ENCODE results near the gene KLHL33. TPM values are rescaled to one million over a fixed set of nuclear protein-coding genes. Genes with fewer than 3 reads are reported as not detected.
A peak's percentile ranks its signal among the peaks of the same experiment; 100 is the strongest.

The KLHL33 gene
- total and polyA plus RNA-seq, 8 donors = under 0.01 to 4.3 (median 0.06) TPM; not detected in 3

DNA sequence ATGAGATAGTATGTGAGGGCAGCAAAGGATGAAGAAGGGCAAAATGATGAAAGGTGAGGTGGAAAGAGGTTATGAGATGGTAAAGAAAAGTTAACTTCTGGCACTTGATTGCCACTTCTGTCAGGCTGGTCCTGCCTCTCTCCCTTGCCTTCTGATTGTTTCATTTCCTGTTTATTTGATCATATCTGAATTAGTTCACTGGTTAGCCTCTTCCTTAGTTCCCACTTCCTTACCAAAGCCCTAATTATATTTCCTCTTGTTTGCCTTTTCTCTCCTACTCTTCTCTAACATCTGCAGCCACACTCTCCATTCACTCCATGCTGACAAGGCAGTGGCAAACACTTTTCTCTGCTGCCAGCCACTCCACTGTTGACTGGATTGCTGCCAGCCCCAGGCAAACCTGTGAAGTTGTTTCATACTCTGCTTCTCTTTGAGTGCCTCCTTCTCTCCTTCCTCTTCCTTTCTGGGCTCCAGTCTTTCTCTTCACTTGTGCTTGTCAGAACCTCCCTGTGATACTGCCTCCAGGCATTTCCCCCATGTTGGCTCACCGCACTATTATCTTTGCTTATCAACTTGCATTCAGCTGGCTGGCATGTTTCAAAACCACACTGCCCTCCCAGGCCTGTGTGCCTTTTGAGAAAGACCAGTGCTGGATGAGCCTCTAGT lies 41.4 kb upstream of the KLHL33 start:
- WGBS, 5 donors = 17 to 50% (median 23%) methylated on average over 1 of the region's 1 CpG
- peak; percentile 56 to 73 for DNase-seq
- no peak overlapping the region for H3K4me3 ChIP-seq
- peak overlapping the region; percentile 37 to 72 (median 57) for H3K27ac ChIP-seq
- peak in 1 of 3 donors; percentile 47 for TF ChIP-seq POLR2AphosphoS5 (IDR thresholded peaks at IDR 0.05)
- TF ChIP-seq, protein P1, sequence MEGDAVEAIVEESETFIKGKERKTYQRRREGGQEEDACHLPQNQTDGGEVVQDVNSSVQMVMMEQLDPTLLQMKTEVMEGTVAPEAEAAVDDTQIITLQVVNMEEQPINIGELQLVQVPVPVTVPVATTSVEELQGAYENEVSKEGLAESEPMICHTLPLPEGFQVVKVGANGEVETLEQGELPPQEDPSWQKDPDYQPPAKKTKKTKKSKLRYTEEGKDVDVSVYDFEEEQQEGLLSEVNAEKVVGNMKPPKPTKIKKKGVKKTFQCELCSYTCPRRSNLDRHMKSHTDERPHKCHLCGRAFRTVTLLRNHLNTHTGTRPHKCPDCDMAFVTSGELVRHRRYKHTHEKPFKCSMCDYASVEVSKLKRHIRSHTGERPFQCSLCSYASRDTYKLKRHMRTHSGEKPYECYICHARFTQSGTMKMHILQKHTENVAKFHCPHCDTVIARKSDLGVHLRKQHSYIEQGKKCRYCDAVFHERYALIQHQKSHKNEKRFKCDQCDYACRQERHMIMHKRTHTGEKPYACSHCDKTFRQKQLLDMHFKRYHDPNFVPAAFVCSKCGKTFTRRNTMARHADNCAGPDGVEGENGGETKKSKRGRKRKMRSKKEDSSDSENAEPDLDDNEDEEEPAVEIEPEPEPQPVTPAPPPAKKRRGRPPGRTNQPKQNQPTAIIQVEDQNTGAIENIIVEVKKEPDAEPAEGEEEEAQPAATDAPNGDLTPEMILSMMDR (IDR thresholded peaks at IDR 0.05) = no peak
- TF ChIP-seq EP300 (IDR thresholded peaks at IDR 0.05) = no peak
- no peak for TF ChIP-seq POLR2A (IDR thresholded peaks at IDR 0.05)
- intact Hi-C loops (cut with DNase I; ENCODE audit: low total_unique reads) = loop anchor here (10.0 kb wide), 1 partner anchor 63 kb away; the partner anchor contains the start of gene TEP1
- H3K36me3 ChIP-seq = peaks cover 24 to 66% (median 53%) of the 10 kb centered on the region in 4 donors
- H3K9me3 ChIP-seq = no peaks in the 10 kb centered on the region
- no peaks in the 10 kb centered on the region for H3K27me3 ChIP-seq
- H3K4me1 ChIP-seq = peaks cover 16 to 52% (median 19%) of the 10 kb centered on the region in 4 donors

DNA sequence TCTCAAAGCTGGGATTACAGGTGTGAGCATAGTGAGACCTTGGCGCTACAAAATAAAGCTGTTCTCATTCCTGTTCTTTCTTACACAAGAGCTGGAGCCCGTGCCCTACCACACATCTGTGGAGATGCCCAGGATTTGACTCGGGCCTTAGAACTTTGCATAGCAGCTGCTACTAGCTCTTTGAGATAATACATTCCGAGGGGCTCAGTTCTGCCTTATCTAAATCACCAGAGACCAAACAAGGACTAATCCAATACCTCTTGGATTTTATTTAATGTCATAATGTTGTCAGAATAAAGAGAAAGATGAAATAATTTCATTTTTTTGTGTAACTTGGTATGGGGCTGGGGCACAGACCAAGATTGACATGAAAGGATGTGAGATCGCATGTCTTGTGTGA lies 40.8 kb upstream of the KLHL33 start:
- DNase-seq = no peak
- 59 to 76% (median 69%) methylated on average over 5 of the region's 5 CpGs for whole genome bisulfite sequencing, 5 donors
- TF ChIP-seq, protein P1 (IDR thresholded peaks at IDR 0.05) = no peak
- TF ChIP-seq POLR2AphosphoS5 (IDR thresholded peaks at IDR 0.05) (no peak), EP300 (IDR thresholded peaks at IDR 0.05) (no peak), POLR2A (IDR thresholded peaks at IDR 0.05) (no peak)
- intact Hi-C loops (cut with DNase I; ENCODE audit: low total_unique reads) = loop anchor here (10.0 kb wide), 1 partner anchor 62 kb away; the partner anchor contains the start of gene TEP1
- no peaks in the 10 kb centered on the region for H3K27me3 ChIP-seq
- H3K4me3 ChIP-seq = no peak overlapping the region
- peaks cover 16 to 57% (median 21%) of the 10 kb centered on the region in 4 donors for H3K4me1 ChIP-seq
- H3K36me3 ChIP-seq = peaks cover 24 to 71% (median 55%) of the 10 kb centered on the region in 4 donors
- no peaks in the 10 kb centered on the region for H3K9me3 ChIP-seq
- H3K27ac ChIP-seq = peak overlapping the region; percentile 37 to 72 (median 58)

DNA sequence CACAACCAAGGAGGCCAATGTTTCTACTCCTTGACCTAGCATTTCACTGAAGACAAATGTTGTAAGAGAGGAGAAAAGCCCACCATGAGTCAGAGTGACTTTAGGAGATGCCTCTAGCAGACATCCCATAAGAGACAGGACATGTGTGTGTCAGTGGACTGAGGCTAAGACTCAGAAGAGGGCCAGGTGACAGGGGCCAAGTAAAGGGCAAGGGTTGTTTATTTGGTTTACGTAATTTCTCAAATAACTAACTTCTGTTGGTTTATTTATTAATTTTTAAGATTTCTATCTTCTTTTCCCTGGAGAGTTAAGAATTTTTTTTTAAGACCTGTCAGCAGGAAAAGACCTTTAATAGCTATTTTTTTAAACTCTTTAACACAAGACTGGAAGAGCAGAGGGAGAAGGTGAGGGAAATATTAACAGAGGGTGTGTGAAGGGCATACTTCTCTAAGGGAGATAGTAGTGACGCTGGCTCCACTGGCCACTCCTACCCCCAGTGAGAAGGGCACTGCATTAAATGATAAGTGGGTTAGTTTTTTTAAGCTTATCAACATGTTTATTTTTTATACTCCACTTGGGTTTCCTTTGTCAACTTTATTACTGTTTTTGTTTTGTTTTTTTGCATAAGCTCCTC lies 36.7 kb upstream of the KLHL33 start:
- H3K4me3 ChIP-seq = no peak overlapping the region
- no peak for TF ChIP-seq POLR2A (IDR thresholded peaks at IDR 0.05)
- TF ChIP-seq POLR2AphosphoS5 (IDR thresholded peaks at IDR 0.05) = no peak
- TF ChIP-seq, protein P1 (IDR thresholded peaks at IDR 0.05) = no peak
- TF ChIP-seq EP300 (IDR thresholded peaks at IDR 0.05) = no peak
- H3K27ac ChIP-seq = peak overlapping the region in 2 of 5 donors; percentile 33 to 34
- intact Hi-C loops (cut with DNase I; ENCODE audit: low total_unique reads) = loop anchor here (10.0 kb wide), 1 partner anchor 58 kb away; the partner anchor contains the start of gene TEP1
- H3K4me1 ChIP-seq = peaks cover 28 to 73% (median 41%) of the 10 kb centered on the region in 4 donors
- 54 to 67% (median 63%) methylated on average over 2 of the region's 2 CpGs for WGBS, 5 donors
- DNase-seq = peak in 1 of 2 donors; percentile 52
- peaks cover 24 to 57% (median 51%) of the 10 kb centered on the region in 4 donors for H3K36me3 ChIP-seq
- H3K27me3 ChIP-seq = no peaks in the 10 kb centered on the region
- H3K9me3 ChIP-seq = no peaks in the 10 kb centered on the region

DNA sequence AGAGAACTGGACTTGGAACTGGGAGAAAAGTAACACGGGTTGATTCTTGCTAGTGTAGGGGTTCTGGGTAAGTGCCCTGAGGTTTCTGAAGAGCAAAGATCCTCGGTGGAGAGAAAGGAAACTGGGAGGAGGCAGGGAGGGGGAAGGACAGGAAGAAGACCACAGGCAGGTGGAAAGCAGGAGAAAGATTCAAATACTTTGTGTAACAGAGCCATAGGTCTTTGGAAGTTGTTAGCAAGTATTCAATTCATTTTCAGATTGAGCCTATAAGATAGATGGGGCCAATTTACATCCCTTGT lies 34.6 kb upstream of the KLHL33 start:
- Histone ChIP-seq H3K4me3 (peak overlapping the region; percentile 70 to 76 (median 74)), H3K36me3 (peaks cover 10 to 36% (median 34%) of the 10 kb centered on the region in 4 donors), H3K4me1 (peaks cover 14 to 54% (median 28%) of the 10 kb centered on the region in 4 donors), H3K27ac (peak overlapping the region; percentile 91 to 96 (median 92)), H3K27me3 (no peaks in the 10 kb centered on the region), H3K9me3 (no peaks in the 10 kb centered on the region)
- intact Hi-C loops (cut with DNase I; ENCODE audit: low total_unique reads) = loop anchor here (10.0 kb wide), 1 partner anchor 56 kb away; the partner anchor contains the start of gene TEP1
- no peak for DNase-seq
- no peak for TF ChIP-seq POLR2AphosphoS5 (IDR thresholded peaks at IDR 0.05)
- no peak for TF ChIP-seq POLR2A (IDR thresholded peaks at IDR 0.05)
- TF ChIP-seq EP300 (IDR thresholded peaks at IDR 0.05) = no peak
- TF ChIP-seq, protein P1 (IDR thresholded peaks at IDR 0.05) = no peak
- 0 to 3% (median 2%) methylated on average over 2 of the region's 2 CpGs for WGBS, 5 donors

Measured in stomach (tissue), 9 donors.